ENCODE measurements around the gene LPP. TPM values are rescaled to one million over a fixed set of nuclear protein-coding genes. Genes with fewer than 3 reads are reported as not detected.

The LPP gene
- total RNA-seq, 1 experiment from 2014 or later = 20.4 TPM

GRCh38 chr3:188827576-188827975 is 673.6 kb downstream of the LPP start:
- ChIA-PET CTCF (no interaction called here), POLR2A (ENCODE audit: unreplicated experiment) (no interaction called here)
- H3K4me1 ChIP-seq (ENCODE audit: insufficient read depth, low read length) = no peaks in the 10 kb centered on the region
- H2AFZ ChIP-seq (ENCODE audit: low read length) = no peak overlapping the region
- H3K9me3 ChIP-seq (ENCODE audit: low read length) = no peaks in the 10 kb centered on the region
- H3K79me2 ChIP-seq (ENCODE audit: low read length) = no peaks in the 10 kb centered on the region
- H3F3A ChIP-seq (ENCODE audit: low read length, unreplicated experiment) = no peaks in the 10 kb centered on the region
- no peaks in the 10 kb centered on the region for H4K20me1 ChIP-seq (ENCODE audit: low read length)
- no peak overlapping the region for H3K27ac ChIP-seq (ENCODE audit: low read length)
- H3K4me3 ChIP-seq (ENCODE audit: low read length) = no peak overlapping the region
- no peak for TF ChIP-seq EZH2phosphoT487 (IDR thresholded peaks at IDR 0.05; ENCODE audit: borderline replicate concordance, low read length)
- no peak for TF ChIP-seq EZH2 (IDR thresholded peaks at IDR 0.05; ENCODE audit: low read length, unreplicated experiment)
- TF ChIP-seq, protein P1, sequence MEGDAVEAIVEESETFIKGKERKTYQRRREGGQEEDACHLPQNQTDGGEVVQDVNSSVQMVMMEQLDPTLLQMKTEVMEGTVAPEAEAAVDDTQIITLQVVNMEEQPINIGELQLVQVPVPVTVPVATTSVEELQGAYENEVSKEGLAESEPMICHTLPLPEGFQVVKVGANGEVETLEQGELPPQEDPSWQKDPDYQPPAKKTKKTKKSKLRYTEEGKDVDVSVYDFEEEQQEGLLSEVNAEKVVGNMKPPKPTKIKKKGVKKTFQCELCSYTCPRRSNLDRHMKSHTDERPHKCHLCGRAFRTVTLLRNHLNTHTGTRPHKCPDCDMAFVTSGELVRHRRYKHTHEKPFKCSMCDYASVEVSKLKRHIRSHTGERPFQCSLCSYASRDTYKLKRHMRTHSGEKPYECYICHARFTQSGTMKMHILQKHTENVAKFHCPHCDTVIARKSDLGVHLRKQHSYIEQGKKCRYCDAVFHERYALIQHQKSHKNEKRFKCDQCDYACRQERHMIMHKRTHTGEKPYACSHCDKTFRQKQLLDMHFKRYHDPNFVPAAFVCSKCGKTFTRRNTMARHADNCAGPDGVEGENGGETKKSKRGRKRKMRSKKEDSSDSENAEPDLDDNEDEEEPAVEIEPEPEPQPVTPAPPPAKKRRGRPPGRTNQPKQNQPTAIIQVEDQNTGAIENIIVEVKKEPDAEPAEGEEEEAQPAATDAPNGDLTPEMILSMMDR (conservative IDR thresholded peaks at IDR 0.05; ENCODE audit: low read depth, low read length) = no peak
- H3K27me3 ChIP-seq (ENCODE audit: low read length) = no peaks in the 10 kb centered on the region
- no peaks in the 10 kb centered on the region for H3K36me3 ChIP-seq (ENCODE audit: low read depth, low read length)
- DNase-seq = no peak
- BruUV-seq (replicated peaks) = no TSS peak
- no peak overlapping the region for H3K4me2 ChIP-seq (ENCODE audit: low read length)
- intact Hi-C loops (cut with micrococcal nuclease) = no loop called here
- H3K9me2 ChIP-seq (replicated peaks; ENCODE audit: low read length) = no peaks in the 10 kb centered on the region
- ATAC-seq = no peak
- no peak overlapping the region for H3K9ac ChIP-seq (ENCODE audit: low read length)

DNA sequence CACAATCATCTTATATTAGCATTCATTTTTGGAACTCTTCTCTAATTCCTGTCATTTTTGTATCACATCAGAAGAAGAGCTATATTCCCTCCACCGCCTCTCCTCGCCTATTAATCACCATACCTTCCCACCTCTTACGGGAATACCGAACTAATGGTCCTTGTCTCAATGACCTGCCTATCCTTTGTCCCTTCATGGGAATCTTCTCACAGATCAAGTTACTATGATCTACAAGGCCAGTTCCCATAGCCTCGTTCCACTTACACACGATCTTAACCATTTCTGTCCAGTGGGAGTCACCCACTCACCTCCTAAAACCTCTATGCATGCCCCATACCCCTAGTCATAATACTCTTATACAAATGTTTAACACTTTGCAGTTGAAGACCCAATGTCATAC is 675.2 kb downstream of the LPP start:
- H2AFZ ChIP-seq (ENCODE audit: low read length) = no peak overlapping the region
- no peaks in the 10 kb centered on the region for H3K9me3 ChIP-seq (ENCODE audit: low read length)
- H3K4me1 ChIP-seq (ENCODE audit: insufficient read depth, low read length) = no peaks in the 10 kb centered on the region
- H3K9ac ChIP-seq (ENCODE audit: low read length) = no peak overlapping the region
- no peak overlapping the region for H3K27ac ChIP-seq (ENCODE audit: low read length)
- no peaks in the 10 kb centered on the region for H4K20me1 ChIP-seq (ENCODE audit: low read length)
- no TSS peak for BruUV-seq (replicated peaks)
- ChIA-PET CTCF (no interaction called here), POLR2A (ENCODE audit: unreplicated experiment) (no interaction called here)
- H3K27me3 ChIP-seq (ENCODE audit: low read length) = no peaks in the 10 kb centered on the region
- H3K36me3 ChIP-seq (ENCODE audit: low read depth, low read length) = no peaks in the 10 kb centered on the region
- intact Hi-C loops (cut with micrococcal nuclease) = no loop called here
- ATAC-seq = no peak
- no peaks in the 10 kb centered on the region for H3F3A ChIP-seq (ENCODE audit: low read length, unreplicated experiment)
- TF ChIP-seq, protein P1 (conservative IDR thresholded peaks at IDR 0.05; ENCODE audit: low read depth, low read length) = no peak
- no peak for TF ChIP-seq EZH2phosphoT487 (IDR thresholded peaks at IDR 0.05; ENCODE audit: borderline replicate concordance, low read length)
- TF ChIP-seq EZH2 (IDR thresholded peaks at IDR 0.05; ENCODE audit: low read length, unreplicated experiment) = no peak
- no peaks in the 10 kb centered on the region for H3K79me2 ChIP-seq (ENCODE audit: low read length)
- H3K4me3 ChIP-seq (ENCODE audit: low read length) = no peak overlapping the region
- no peak for DNase-seq
- H3K9me2 ChIP-seq (replicated peaks; ENCODE audit: low read length) = no peaks in the 10 kb centered on the region
- no peak overlapping the region for H3K4me2 ChIP-seq (ENCODE audit: low read length)

- intact Hi-C loops (cut with micrococcal nuclease) = no loop called here
- no peak overlapping the region for H3K9ac ChIP-seq (ENCODE audit: low read length)
- ATAC-seq (no peak), DNase-seq (no peak)
- no peak overlapping the region for H2AFZ ChIP-seq (ENCODE audit: low read length)
- ChIA-PET CTCF (no interaction called here), POLR2A (ENCODE audit: unreplicated experiment) (no interaction called here)
- no peak overlapping the region for H3K27ac ChIP-seq (ENCODE audit: low read length)
- TF ChIP-seq, protein P1 (conservative IDR thresholded peaks at IDR 0.05; ENCODE audit: low read depth, low read length) = no peak
- no peak for TF ChIP-seq EZH2 (IDR thresholded peaks at IDR 0.05; ENCODE audit: low read length, unreplicated experiment)
- no TSS peak for BruUV-seq (replicated peaks)
- H3K27me3 ChIP-seq (ENCODE audit: low read length) = no peaks in the 10 kb centered on the region
- H3F3A ChIP-seq (ENCODE audit: low read length, unreplicated experiment) = no peaks in the 10 kb centered on the region
- no peak overlapping the region for H3K4me3 ChIP-seq (ENCODE audit: low read length)
- H4K20me1 ChIP-seq (ENCODE audit: low read length) = no peaks in the 10 kb centered on the region
- H3K9me3 ChIP-seq (ENCODE audit: low read length) = no peaks in the 10 kb centered on the region
- no peaks in the 10 kb centered on the region for H3K4me1 ChIP-seq (ENCODE audit: insufficient read depth, low read length)
- no peaks in the 10 kb centered on the region for H3K79me2 ChIP-seq (ENCODE audit: low read length)
- H3K4me2 ChIP-seq (ENCODE audit: low read length) = no peak overlapping the region
- H3K9me2 ChIP-seq (replicated peaks; ENCODE audit: low read length) = no peaks in the 10 kb centered on the region
- no peaks in the 10 kb centered on the region for H3K36me3 ChIP-seq (ENCODE audit: low read depth, low read length)
These were observed 675.6 kb downstream of the LPP start for GRCh38 chr3:188829576-188829975.

All from PC-3 (cell line).